SK-N-SH treated with all-trans-retinoic acid at 6 μM for 48 hours (cell line): Measurements from ENCODE around the gene SHROOM1.

ENCODE experiments used
- ATAC-seq: fragments of 200-7000 bp; cut with Tn5 transposase; 3 replicates; pipeline ENCODE4 v1.9.1; 2020; ENCODE audit warnings: mild to moderate bottlenecking, moderate library complexity
- ESRRG ChIP-seq: fragments of 250-450 bp; sonication (Bioruptor Pico); IDR thresholded peaks from 2 replicates; pipeline ENCODE4 v1.6.1; 2021; ENCODE audit warnings: mild to moderate bottlenecking
- GLIS3 ChIP-seq: fragments of 250-450 bp; sonication (Bioruptor Pico); IDR thresholded peaks from 2 replicates; pipeline ENCODE4 v1.5.0; 2020; ENCODE audit warnings: mild to moderate bottlenecking, moderate library complexity
- OSR1 ChIP-seq: fragments of 250-450 bp; sonication (Bioruptor Pico); IDR thresholded peaks from 2 replicates; pipeline ENCODE4 v1.8.0; 2022; ENCODE audit warnings: moderate library complexity, mild to moderate bottlenecking, inconsistent platforms
- PATZ1 ChIP-seq: fragments of 250-450 bp; sonication (Bioruptor Pico); IDR thresholded peaks from 2 replicates; pipeline ENCODE4 v1.8.0; 2020; ENCODE audit warnings: mild to moderate bottlenecking, moderate library complexity, borderline replicate concordance
- POU6F1 ChIP-seq: fragments of 250-450 bp; sonication (Bioruptor Pico); IDR thresholded peaks from 2 replicates; pipeline ENCODE4 v1.8.0; 2021; ENCODE audit warnings: low read depth, mild to moderate bottlenecking, moderate library complexity, borderline replicate concordance
- PPARA ChIP-seq: fragments of 250-450 bp; sonication (Bioruptor Pico); IDR thresholded peaks from 2 replicates; pipeline ENCODE4 v1.5.0; 2020; ENCODE audit warnings: mild to moderate bottlenecking, borderline replicate concordance
- RARB ChIP-seq: fragments of 250-450 bp; sonication (Bioruptor Pico); IDR thresholded peaks from 2 replicates; pipeline ENCODE4 v1.8.0; 2021; ENCODE audit warnings: mild to moderate bottlenecking, moderate library complexity
- SNAI2 ChIP-seq: fragments of 250-450 bp; sonication (Bioruptor Pico); IDR thresholded peaks from 2 replicates; pipeline ENCODE4 v1.5.0; 2020; ENCODE audit warnings: mild to moderate bottlenecking, moderate library complexity
- TCF4 ChIP-seq: fragments of 250-450 bp; sonication (Bioruptor Pico); IDR thresholded peaks from 2 replicates; pipeline ENCODE4 v1.8.0; 2021; ENCODE audit warnings: mild to moderate bottlenecking, moderate library complexity, borderline replicate concordance
- TOX ChIP-seq: fragments of 250-450 bp; sonication (Bioruptor Pico); IDR thresholded peaks from 2 replicates; pipeline ENCODE4 v1.8.0; 2021; ENCODE audit warnings: mild to moderate bottlenecking, moderate library complexity, borderline replicate concordance
- TSHZ2 ChIP-seq: fragments of 250-450 bp; sonication (Bioruptor Pico); IDR thresholded peaks from 2 replicates; pipeline ENCODE4 v1.5.0; 2020; ENCODE audit warnings: mild to moderate bottlenecking, moderate library complexity
- ZC3H10 ChIP-seq: fragments of 250-450 bp; sonication (Bioruptor Pico); IDR thresholded peaks from 2 replicates; pipeline ENCODE4 v1.5.1; 2021; ENCODE audit warnings: mild to moderate bottlenecking, moderate library complexity
- ZFP30 ChIP-seq: fragments of 450-650 bp; formaldehyde crosslinking; IDR thresholded peaks from 2 replicates; pipeline ENCODE4 v1.5.0; 2022; ENCODE audit warnings: mild to moderate bottlenecking, moderate library complexity
- ZNF565 ChIP-seq: fragments of 450-650 bp; formaldehyde crosslinking; conservative IDR thresholded peaks from 2 replicates; pipeline ENCODE4 v1.5.0; 2020; ENCODE audit warnings: low read depth, mild to moderate bottlenecking, moderate library complexity
- ZNF8 ChIP-seq: fragments of 450-650 bp; formaldehyde crosslinking; IDR thresholded peaks from 2 replicates; pipeline ENCODE4 v1.5.0; 2020; ENCODE audit warnings: mild to moderate bottlenecking, moderate library complexity
- TF ChIP-seq, protein P1 (sequence below): fragments of 250-450 bp; sonication (Bioruptor Pico); IDR thresholded peaks from 2 replicates; pipeline ENCODE4 v1.5.1; 2021; ENCODE audit warnings: mild to moderate bottlenecking, moderate library complexity

SHROOM1 gene

DNA sequence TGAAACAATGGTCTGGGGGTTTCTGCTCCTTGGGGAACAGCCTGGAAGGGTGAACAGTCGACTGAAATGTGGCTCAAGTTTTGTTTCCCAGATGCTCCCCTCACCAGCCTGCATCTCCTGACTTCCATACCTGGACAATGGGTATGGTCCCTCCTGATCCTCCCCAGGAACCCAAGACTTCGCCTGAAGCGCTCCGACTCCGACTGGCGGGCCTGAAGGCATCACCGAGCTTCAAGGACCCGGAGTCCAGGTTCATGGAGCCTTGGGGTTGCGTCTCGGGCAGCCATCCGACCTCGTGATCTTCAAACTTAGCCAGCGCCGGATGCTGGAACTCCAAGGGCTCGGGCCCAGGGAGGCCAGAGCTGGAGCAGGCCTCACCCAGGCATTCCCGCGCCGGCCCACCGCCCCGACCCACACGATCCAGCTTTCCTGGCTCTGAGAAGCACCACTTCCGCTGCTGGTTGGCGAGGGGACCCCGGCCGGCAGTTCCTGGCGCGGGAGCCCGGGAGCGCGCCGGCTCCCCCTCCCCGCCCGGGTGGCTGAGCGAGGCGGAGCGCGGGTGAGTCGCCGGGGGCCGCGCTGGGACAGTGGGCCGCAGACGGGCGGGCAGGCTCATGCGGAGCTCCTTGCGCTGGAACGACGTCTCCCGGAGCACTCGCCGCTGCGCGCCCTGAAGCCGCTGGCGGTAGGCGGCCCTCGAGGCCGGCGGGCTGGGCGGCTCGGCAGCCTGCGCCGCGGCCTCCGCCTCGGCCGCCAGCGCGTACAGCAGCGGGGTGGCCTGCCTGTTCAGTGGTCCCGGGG is 5.2 kb downstream of the SHROOM1 start:
- TF ChIP-seq POU6F1 = no peak
- TF ChIP-seq PATZ1 (CRISPR knock-in tag) = no peak
- TF ChIP-seq TSHZ2 (CRISPR knock-in tag) = no peak
- TF ChIP-seq TOX (CRISPR knock-in tag) = no peak
- no peak for TF ChIP-seq ESRRG (CRISPR knock-in tag)
- TF ChIP-seq GLIS3 = no peak
- ATAC-seq = no peak

- ATAC-seq = no peak
These were observed 6.0 kb downstream of the SHROOM1 start for GRCh38 chr5:132824426-132824825.

DNA sequence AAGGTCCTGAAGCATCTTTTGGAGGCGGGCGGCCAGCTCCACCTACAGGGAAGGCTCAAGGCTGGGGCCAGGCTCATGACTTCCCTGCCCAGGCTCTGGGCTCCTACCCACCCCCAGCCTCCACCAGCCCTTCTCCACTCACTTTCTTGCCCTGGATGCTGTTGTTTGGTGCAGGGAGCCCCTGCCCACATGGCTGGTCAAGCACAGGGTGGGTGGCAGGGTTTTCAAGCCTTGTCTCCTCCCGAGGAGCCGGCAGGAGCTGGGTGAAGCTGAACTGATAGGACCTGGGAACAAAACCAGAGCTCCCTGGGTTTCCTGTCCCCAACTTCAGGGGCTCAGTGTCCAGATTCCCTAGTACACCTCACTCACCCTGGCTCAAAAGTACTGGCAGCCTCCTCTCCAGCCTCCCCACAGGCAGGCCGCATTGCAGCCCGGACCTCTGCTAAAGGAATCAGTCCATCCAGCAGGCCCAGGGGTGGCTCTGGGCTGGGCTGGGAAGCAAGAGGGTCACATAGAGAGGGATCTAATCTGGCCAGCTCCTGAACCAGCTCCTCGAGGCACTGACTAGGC is 6.9 kb downstream of the SHROOM1 start:
- no peak for ATAC-seq
- TF ChIP-seq PATZ1 (CRISPR knock-in tag) (no peak), ZNF8 (no peak), RARB (no peak), ZFP30 (CRISPR knock-in tag) (no peak), GLIS3 (no peak), ESRRG (CRISPR knock-in tag) (no peak), SNAI2 (CRISPR knock-in tag) (no peak), ZNF565 (CRISPR knock-in tag) (no peak)

More at GRCh38 chr5:132824426-132824825, 6.0 kb downstream of the SHROOM1 start:
- TF ChIP-seq OSR1 (CRISPR knock-in tag) (no peak), PPARA (CRISPR knock-in tag) (no peak), ZFP30 (CRISPR knock-in tag) (no peak), ZC3H10 (no peak), TOX (CRISPR knock-in tag) (no peak), TCF4 (CRISPR knock-in tag) (no peak)
- TF ChIP-seq, protein P1, sequence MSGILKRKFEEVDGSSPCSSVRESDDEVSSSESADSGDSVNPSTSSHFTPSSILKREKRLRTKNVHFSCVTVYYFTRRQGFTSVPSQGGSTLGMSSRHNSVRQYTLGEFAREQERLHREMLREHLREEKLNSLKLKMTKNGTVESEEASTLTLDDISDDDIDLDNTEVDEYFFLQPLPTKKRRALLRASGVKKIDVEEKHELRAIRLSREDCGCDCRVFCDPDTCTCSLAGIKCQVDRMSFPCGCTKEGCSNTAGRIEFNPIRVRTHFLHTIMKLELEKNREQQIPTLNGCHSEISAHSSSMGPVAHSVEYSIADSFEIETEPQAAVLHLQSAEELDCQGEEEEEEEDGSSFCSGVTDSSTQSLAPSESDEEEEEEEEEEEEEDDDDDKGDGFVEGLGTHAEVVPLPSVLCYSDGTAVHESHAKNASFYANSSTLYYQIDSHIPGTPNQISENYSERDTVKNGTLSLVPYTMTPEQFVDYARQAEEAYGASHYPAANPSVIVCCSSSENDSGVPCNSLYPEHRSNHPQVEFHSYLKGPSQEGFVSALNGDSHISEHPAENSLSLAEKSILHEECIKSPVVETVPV (CRISPR knock-in tag) = no peak
- TF ChIP-seq, all 23 proteins: peak for 0
